CD4-positive, alpha-beta memory T cell (primary cell): ENCODE data around the gene YIF1A. TPM values are rescaled to one million over a fixed set of nuclear protein-coding genes. Genes with fewer than 3 reads are reported as not detected.
"Not testable (repeated sequence)": the region's sequence is repeated elsewhere in the genome, so short reads cannot be mapped to it uniquely, and the experiment has no call there.

Experiments
- CTCF ChIA-PET: fragments of 350-600 bp; sonication (Branson Sonifier 250); formaldehyde crosslinking; loops from one replicate; lab custom pipeline; 2021; ENCODE audit warnings: inconsistent platforms; ENCODE audit not compliant: partially characterized antibody; lab: Charles Lee
- POLR2A ChIA-PET: fragments of 350-600 bp; sonication (Branson Sonifier 250); formaldehyde crosslinking; loops from one replicate; lab custom pipeline; 2021; ENCODE audit not compliant: partially characterized antibody; lab: Charles Lee
- DNase-seq, 5 donors: peaks; one replicate each; pipeline versions ENCODE4 v3.0.0 to v3.0.0-alpha.2; 2020 to 2022; ENCODE audit warnings: mixed read lengths in 1 of 5
- H3K27ac ChIP-seq: one replicate; pipeline ENCODE4 v1.7.0; 2013; ENCODE audit warnings: low read depth, low read length
- H3K27me3 ChIP-seq: 2 replicates; pipeline ENCODE4 v1.7.0; 2013; ENCODE audit warnings: mild to moderate bottlenecking, low read length, moderate library complexity; ENCODE audit not compliant: insufficient read depth
- H3K36me3 ChIP-seq: 2 replicates; pipeline ENCODE4 v1.7.0; 2013; ENCODE audit warnings: mild to moderate bottlenecking, low read length, moderate library complexity; ENCODE audit not compliant: insufficient read depth
- H3K4me1 ChIP-seq: 2 replicates; pipeline ENCODE4 v1.7.0; 2013; ENCODE audit warnings: mild to moderate bottlenecking, low read length, moderate library complexity; ENCODE audit not compliant: insufficient read depth
- H3K4me3 ChIP-seq, 2 donors: one replicate each; pipeline ENCODE4 v1.7.0; 2013; ENCODE audit warnings: low read length in 2 of 2, mild to moderate bottlenecking in 1 of 2
- H3K9me3 ChIP-seq, 2 donors: one replicate each; pipeline ENCODE4 v1.7.0; 2013; ENCODE audit warnings: low read length in 2 of 2, control low read depth in 1 of 2; ENCODE audit not compliant: control insufficient read depth in 1 of 2
- H3K27ac Mint-ChIP-seq, 7 donors: one replicate each; pipeline ENCODE4 v1.8.0; 2020 to 2021; ENCODE audit warnings: mixed read lengths in 7 of 7, mild to moderate bottlenecking in 6 of 7, inconsistent platforms in 3 of 7, moderate library complexity in 3 of 7
- H3K27me3 Mint-ChIP-seq, 2 donors: one replicate each; pipeline ENCODE4 v1.8.0; 2020 to 2021; ENCODE audit warnings: mixed read lengths in 2 of 2
- H3K36me3 Mint-ChIP-seq, 2 donors: one replicate each; pipeline ENCODE4 v1.8.0; 2020 to 2021; ENCODE audit warnings: mixed read lengths in 2 of 2, inconsistent platforms in 1 of 2, mild to moderate bottlenecking in 1 of 2
- H3K4me1 Mint-ChIP-seq, 4 donors: one replicate each; pipeline ENCODE4 v1.8.0; 2020 to 2021; ENCODE audit warnings: mixed read lengths in 4 of 4, mild to moderate bottlenecking in 1 of 4
- H3K4me3 Mint-ChIP-seq, 8 donors: one replicate each; pipeline ENCODE4 v1.8.0; 2020 to 2021; ENCODE audit warnings: mixed read lengths in 8 of 8, mild to moderate bottlenecking in 7 of 8, moderate library complexity in 6 of 8, inconsistent platforms in 3 of 8
- H3K9me3 Mint-ChIP-seq, 8 donors: one replicate each; pipeline ENCODE4 v1.8.0; 2020 to 2021; ENCODE audit warnings: mixed read lengths in 8 of 8, mild to moderate bottlenecking in 5 of 8, inconsistent platforms in 3 of 8, moderate library complexity in 1 of 8
- intact Hi-C: fragments of 100-400 bp; cut with micrococcal nuclease; formaldehyde crosslinking; loops from one replicate; pipeline ENCODE4 v1.15.1; 2023
- polyA plus RNA-seq, 2 donors: library from polyadenylated mRNA; unstranded; fragments of 300-500 nt; fragmentation: Illumina TruSeq; gene quantifications; one replicate each; pipeline ENCODE4 v1.2.3, GENCODE V29; 2021
- total RNA-seq, 2 experiments: library from RNA; stranded (reverse); gene quantifications; one replicate each; pipeline ENCODE4 v1.2.3, GENCODE V29; 2021

Gene YIF1A
- total and polyA plus RNA-seq, 4 experiments from 2014 or later: 40.4 to 77.5 (median 49.3) TPM

- Histone ChIP-seq H3K27me3 (no peaks in the 10 kb centered on the region), H3K9me3 (no peaks in the 10 kb centered on the region), H3K4me3 (no peak overlapping the region), H3K4me1 (peaks cover 28% of the 10 kb centered on the region), H3K36me3 (peaks cover under 1% of the 10 kb centered on the region), H3K27ac (no peak overlapping the region)
- H3K9me3 Mint-ChIP-seq: no peaks in the 10 kb centered on the region
- H3K4me3 Mint-ChIP-seq: peak overlapping the region in 3 of 8 donors; percentile 29 to 65 (median 49)
- ChIA-PET CTCF (interaction anchor here (1.0 to 4.7 kb wide), 3 partner anchors 9 to 59 kb away, joined by 3 to 42 read pairs (median 15); no protein-coding TSS in a partner anchor), POLR2A (interaction anchor here (0.8 to 13.4 kb wide), 2 partner anchors 11 kb away, joined by 4 to 167 read pairs; partner anchors contain the start of genes RAB1B and TMEM151A)
- peaks cover 0 to 7% of the 10 kb centered on the region in 2 donors for H3K36me3 Mint-ChIP-seq
- peak overlapping the region; percentile 89 to 96 (median 92) for H3K27ac Mint-ChIP-seq
- H3K27me3 Mint-ChIP-seq: peaks cover 0 to 1% of the 10 kb centered on the region in 2 donors
- DNase-seq: no peak
- H3K4me1 Mint-ChIP-seq: peaks cover 8 to 48% (median 23%) of the 10 kb centered on the region in 4 donors
- intact Hi-C loops: no loop called here
These were observed 7.9 kb downstream of the YIF1A start for GRCh38 chr11:66281001-66281400.

GRCh38 chr11:66280428-66280827 is 8.5 kb downstream of the YIF1A start:
- no peak for DNase-seq
- Mint-ChIP-seq H3K4me1 (peaks cover 8 to 48% (median 22%) of the 10 kb centered on the region in 4 donors), H3K27ac (peak overlapping the region in 2 of 7 donors; percentile 23 to 94), H3K9me3 (no peaks in the 10 kb centered on the region), H3K4me3 (no peak overlapping the region), H3K36me3 (peaks cover 0 to 12% of the 10 kb centered on the region in 2 donors), H3K27me3 (peaks cover 0 to 1% of the 10 kb centered on the region in 2 donors)
- ChIA-PET POLR2A (interaction anchor here (2.9 to 13.4 kb wide), 2 partner anchors 9 to 11 kb away, joined by 10 to 167 read pairs; partner anchors contain the start of genes RAB1B and YIF1A), CTCF (interaction anchor here (0.6 to 4.7 kb wide), 4 partner anchors 9 to 59 kb away, joined by 3 to 42 read pairs (median 9); no protein-coding TSS in a partner anchor)
- Histone ChIP-seq H3K9me3 (no peaks in the 10 kb centered on the region), H3K36me3 (peaks cover 6% of the 10 kb centered on the region), H3K4me3 (no peak overlapping the region), H3K4me1 (peaks cover 28% of the 10 kb centered on the region), H3K27me3 (no peaks in the 10 kb centered on the region), H3K27ac (no peak overlapping the region)
- intact Hi-C loops: no loop called here

- ChIA-PET POLR2A (interaction anchor here (2.9 to 13.4 kb wide), 2 partner anchors 9 to 10 kb away, joined by 10 to 167 read pairs; partner anchors contain the start of genes RAB1B and YIF1A), CTCF (interaction anchor here (4.7 kb wide), 1 partner anchor 58 kb away, joined by 42 read pairs; no protein-coding TSS in a partner anchor)
- peaks cover 0 to 1% of the 10 kb centered on the region in 2 donors for H3K27me3 Mint-ChIP-seq
- peak overlapping the region; percentile 22 to 79 (median 57) for H3K4me3 Mint-ChIP-seq
- Histone ChIP-seq H3K27me3 (no peaks in the 10 kb centered on the region), H3K4me3 (no peak overlapping the region), H3K9me3 (no peaks in the 10 kb centered on the region), H3K4me1 (peaks cover 28% of the 10 kb centered on the region), H3K36me3 (peaks cover 17% of the 10 kb centered on the region), H3K27ac (no peak overlapping the region)
- peak overlapping the region in 5 of 7 donors; percentile 32 to 81 (median 78) for H3K27ac Mint-ChIP-seq
- no peaks in the 10 kb centered on the region for H3K9me3 Mint-ChIP-seq
- intact Hi-C loops: no loop called here
- peaks cover 8 to 49% (median 22%) of the 10 kb centered on the region in 4 donors for H3K4me1 Mint-ChIP-seq
- H3K36me3 Mint-ChIP-seq: peaks cover 3 to 24% of the 10 kb centered on the region in 2 donors
- no peak for DNase-seq
These were observed 9.7 kb downstream of the YIF1A start for GRCh38 chr11:66279092-66279734.

- Histone ChIP-seq H3K9me3 (no peaks in the 10 kb centered on the region), H3K27ac (no peak overlapping the region), H3K4me3 (no peak overlapping the region), H3K36me3 (peaks cover 23% of the 10 kb centered on the region), H3K27me3 (no peaks in the 10 kb centered on the region), H3K4me1 (peaks cover 28% of the 10 kb centered on the region)
- ChIA-PET POLR2A (interaction anchor here (2.9 to 13.4 kb wide), 2 partner anchors 9 to 11 kb away, joined by 10 to 167 read pairs; partner anchors contain the start of genes RAB1B and YIF1A), CTCF (no interaction called here)
- intact Hi-C loops: no loop called here
- Mint-ChIP-seq H3K27me3 (peaks cover 0 to 1% of the 10 kb centered on the region in 2 donors), H3K9me3 (no peaks in the 10 kb centered on the region), H3K36me3 (peaks cover 7 to 29% of the 10 kb centered on the region in 2 donors), H3K4me1 (peaks cover 8 to 56% (median 23%) of the 10 kb centered on the region in 4 donors), H3K27ac (peak overlapping the region; percentile 32 to 87 (median 78)), H3K4me3 (peak overlapping the region in 7 of 8 donors; percentile 38 to 79 (median 66))
- DNase-seq: peak in 1 of 5 donors; percentile 65
These were observed 10.4 kb downstream of the YIF1A start for GRCh38 chr11:66278363-66279091.

GRCh38 chr11:66277471-66278362 is 11.2 kb downstream of the YIF1A start, which contains the start of gene CNIH2:
TSS of gene CNIH2 (plus strand) at chr11:66278175. CDS start at chr11:66278457, 282 bp downstream.
- Mint-ChIP-seq H3K4me3 (peak within 1 kb of the TSS in 7 of 8 donors; percentile 38 to 79 (median 66)), H3K36me3 (peaks cover 14 to 37% of the 10 kb centered on the region in 2 donors), H3K9me3 (no peaks in the 10 kb centered on the region), H3K27ac (peak within 1 kb of the TSS; percentile 32 to 88 (median 85)), H3K27me3 (peaks cover 0 to 1% of the 10 kb centered on the region in 2 donors), H3K4me1 (peaks cover 11 to 57% (median 23%) of the 10 kb centered on the region in 4 donors)
- Histone ChIP-seq H3K27ac (peak within 1 kb of the TSS; percentile 48), H3K4me1 (peaks cover 25% of the 10 kb centered on the region), H3K4me3 (no peak within 1 kb of the TSS), H3K27me3 (no peaks in the 10 kb centered on the region), H3K36me3 (peaks cover 31% of the 10 kb centered on the region), H3K9me3 (no peaks in the 10 kb centered on the region)
- DNase-seq: peak; percentile 46 to 65 (median 58)
- ChIA-PET POLR2A (interaction anchor here (2.9 to 13.4 kb wide), 2 partner anchors 8 to 12 kb away, joined by 10 to 167 read pairs; partner anchors contain the start of genes RAB1B and YIF1A), CTCF (no interaction called here)
- intact Hi-C loops: loop anchor here (1.0 kb wide), 1 partner anchor 9 kb away; the partner anchor contains the start of gene RAB1B

GRCh38 chr11:66277064-66277463 is 11.9 kb downstream of the YIF1A start:
- H3K27me3 ChIP-seq, DNase-seq, H3K9me3 Mint-ChIP-seq, H3K27ac ChIP-seq, H3K27me3 Mint-ChIP-seq, H3K4me3 ChIP-seq, CTCF ChIA-PET, H3K9me3 ChIP-seq: not testable (repeated sequence)
- H3K4me1 ChIP-seq: peaks cover 26% of the 10 kb centered on the region
- peaks cover 38% of the 10 kb centered on the region for H3K36me3 ChIP-seq
- H3K27ac Mint-ChIP-seq: peak overlapping the region in 6 of 7 donors; percentile 22 to 88 (median 74)
- H3K4me1 Mint-ChIP-seq: peaks cover 8 to 57% (median 22%) of the 10 kb centered on the region in 4 donors
- peak overlapping the region in 5 of 8 donors; percentile 49 to 66 (median 58) for H3K4me3 Mint-ChIP-seq
- H3K36me3 Mint-ChIP-seq: peaks cover 18 to 42% of the 10 kb centered on the region in 2 donors
- POLR2A ChIA-PET: interaction anchor here (13.4 kb wide), 1 partner anchor 7 kb away, joined by 167 read pairs; the partner anchor contains the start of gene RAB1B
- intact Hi-C loops: loop anchor here (1.0 kb wide), 1 partner anchor 9 kb away; the partner anchor contains the start of gene RAB1B
